LoVo (cell line): ENCODE results near the gene FHIP2A.
"Not testable (repeated sequence)": the region's sequence is repeated elsewhere in the genome, so short reads cannot be mapped to it uniquely, and the experiment has no call there.

Experiments
- DNase-seq: peaks from one replicate; pipeline ENCODE4 v3.0.0-alpha.2; 2016; ENCODE audit warnings: low spot score

The FHIP2A gene, protein sequence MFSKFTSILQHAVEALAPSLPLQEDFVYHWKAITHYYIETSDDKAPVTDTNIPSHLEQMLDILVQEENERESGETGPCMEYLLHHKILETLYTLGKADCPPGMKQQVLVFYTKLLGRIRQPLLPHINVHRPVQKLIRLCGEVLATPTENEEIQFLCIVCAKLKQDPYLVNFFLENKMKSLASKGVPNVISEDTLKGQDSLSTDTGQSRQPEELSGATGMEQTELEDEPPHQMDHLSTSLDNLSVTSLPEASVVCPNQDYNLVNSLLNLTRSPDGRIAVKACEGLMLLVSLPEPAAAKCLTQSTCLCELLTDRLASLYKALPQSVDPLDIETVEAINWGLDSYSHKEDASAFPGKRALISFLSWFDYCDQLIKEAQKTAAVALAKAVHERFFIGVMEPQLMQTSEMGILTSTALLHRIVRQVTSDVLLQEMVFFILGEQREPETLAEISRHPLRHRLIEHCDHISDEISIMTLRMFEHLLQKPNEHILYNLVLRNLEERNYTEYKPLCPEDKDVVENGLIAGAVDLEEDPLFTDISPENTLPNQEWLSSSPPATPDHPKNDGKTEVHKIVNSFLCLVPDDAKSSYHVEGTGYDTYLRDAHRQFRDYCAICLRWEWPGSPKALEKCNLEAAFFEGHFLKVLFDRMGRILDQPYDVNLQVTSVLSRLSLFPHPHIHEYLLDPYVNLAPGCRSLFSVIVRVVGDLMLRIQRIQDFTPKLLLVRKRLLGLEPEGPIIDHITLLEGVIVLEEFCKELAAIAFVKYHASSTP

DNA sequence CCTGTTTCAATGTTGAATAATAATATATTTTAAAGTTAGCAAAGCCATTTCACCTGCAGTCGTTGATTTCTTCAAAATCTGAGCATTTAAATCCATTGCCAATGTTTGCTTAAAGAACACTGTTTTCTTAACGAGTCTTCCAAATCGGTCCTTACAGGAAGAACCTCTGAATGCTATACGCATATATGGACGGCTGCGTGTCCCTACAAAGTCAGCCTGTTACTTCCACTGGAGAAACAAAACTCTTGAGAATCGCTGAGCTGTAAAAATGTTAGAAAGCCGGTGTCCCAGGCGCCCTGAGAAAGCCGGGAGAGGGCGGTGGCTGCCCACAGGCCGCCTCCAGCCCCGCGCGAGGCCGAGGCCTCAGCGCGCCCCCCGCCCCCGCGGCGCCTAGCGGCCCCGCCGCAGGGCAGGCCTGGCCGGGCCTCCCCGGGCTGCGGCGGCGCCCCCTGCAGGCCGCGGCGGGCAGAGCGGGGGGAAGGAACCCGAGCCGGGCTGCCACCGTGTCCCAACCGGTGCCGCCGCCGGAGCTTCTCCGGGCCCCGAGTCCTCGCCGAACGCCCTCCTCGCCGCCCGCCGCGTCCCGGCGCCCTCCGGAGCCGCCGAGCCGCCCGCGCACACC is at the start of gene FHIP2A:
FHIP2A (plus strand) TSS at position 488 of the 622 bp plus-strand sequence. CDS start 299 bp downstream, outside the sequence.
- DNase-seq = peak; percentile 76

- DNase-seq = no peak
Measured at GRCh38 chr10:114772496-114773196, 48.9 kb upstream of the FHIP2A start.

DNA sequence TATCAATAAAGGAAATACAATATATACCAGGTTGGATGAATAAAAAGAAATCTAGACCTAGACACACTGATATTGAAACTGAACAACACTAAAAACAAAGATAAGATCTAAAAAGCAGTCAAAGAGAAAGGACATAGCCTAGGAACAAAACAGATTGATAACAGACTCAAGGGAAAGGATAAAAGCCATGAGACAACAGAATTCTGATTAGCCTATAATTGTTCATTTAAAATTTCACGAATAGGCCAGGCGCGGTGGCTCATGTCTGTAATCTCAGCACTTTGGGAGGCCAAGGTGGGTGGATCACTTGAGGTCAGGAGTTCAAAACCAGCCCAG is 48.4 kb upstream of the FHIP2A start:
- no peak for DNase-seq

GRCh38 chr10:114775082-114775481 is 46.5 kb upstream of the FHIP2A start:
- not testable (repeated sequence) for DNase-seq

DNA sequence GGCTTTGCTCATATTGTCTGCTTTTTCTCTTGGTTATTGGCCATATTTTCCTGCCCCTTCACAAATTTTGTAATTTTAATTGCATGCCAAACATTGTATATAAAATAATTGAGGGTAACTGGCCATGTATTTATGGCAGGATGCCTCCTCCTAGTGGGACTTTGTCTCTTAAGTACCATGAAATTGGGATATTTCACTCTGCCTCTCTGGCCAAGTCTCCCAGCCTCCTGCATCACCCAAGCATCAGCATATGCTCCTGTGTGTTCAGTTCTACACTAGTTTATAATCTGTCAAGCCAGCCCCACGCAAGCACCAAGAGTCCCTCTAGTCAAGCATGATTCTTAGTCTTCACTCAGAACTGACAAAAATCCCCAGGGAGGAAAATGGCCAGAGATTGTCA is 44.2 kb upstream of the FHIP2A start:
- DNase-seq = no peak

DNA sequence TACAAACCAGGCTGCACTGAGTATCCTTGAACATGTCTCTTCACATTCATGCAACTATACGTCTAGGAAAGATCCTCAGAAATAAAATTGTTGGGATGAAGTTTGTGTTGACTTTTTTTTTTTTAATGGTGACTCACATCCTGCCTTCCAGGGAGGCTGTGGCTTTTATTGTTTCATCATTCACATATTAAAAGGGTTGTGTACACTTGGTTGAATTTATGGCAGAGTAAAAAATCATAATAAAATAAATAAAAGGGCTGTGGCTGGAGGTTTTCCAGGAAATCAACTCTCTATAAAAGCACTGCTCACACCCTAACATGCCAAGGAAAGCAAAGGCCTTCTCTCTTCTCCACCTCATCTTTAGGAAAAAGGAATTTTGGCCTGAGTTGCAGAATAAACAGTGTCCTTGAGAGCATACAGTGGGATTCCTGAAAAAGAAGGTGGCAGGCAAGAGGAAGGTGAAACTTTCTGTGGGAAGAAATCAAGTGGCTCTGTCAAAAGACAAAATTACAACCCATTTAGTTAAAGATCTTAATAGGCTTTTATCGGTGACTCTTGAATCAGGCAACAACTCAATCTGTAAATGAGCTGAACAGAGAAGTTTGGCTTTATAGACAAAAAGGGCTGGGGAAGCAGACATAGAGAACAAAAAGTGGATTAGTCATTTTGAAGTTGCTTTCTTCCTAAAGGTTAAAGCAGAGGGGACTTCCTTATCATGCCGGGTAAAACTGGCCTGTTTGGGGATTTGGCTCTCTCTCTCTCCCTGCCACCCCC is 41.6 kb upstream of the FHIP2A start:
- DNase-seq = peak; percentile 89

DNA sequence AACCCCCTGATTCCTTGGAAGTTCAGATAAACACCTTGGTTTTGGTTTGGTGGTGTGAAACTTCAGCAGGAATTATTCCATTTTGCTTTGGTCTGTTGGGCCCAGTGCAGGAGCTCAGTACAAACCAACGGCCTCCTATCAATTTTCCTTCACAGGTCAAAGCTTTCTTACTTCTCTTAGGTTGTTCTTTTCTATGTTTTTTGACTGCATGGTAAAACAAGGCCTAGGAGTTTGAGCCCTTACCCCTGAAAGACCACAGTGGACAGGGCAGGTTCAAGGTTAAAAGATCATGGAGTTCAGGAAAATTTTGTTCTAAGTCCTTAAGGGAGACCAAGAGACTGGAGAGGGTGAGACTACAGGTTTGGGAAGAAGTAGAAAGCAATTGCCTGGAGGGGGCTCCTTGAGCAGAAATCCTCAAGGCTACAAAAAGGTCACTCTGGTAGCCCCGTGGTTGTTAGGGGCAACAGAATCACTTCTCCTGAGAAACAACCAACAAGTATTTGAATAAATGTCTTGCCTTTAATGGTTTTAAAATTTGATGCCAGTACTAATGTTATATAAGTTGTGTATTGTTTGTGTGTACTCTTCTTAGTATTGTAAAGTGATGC is 40.9 kb upstream of the FHIP2A start:
- DNase-seq = no peak

DNA sequence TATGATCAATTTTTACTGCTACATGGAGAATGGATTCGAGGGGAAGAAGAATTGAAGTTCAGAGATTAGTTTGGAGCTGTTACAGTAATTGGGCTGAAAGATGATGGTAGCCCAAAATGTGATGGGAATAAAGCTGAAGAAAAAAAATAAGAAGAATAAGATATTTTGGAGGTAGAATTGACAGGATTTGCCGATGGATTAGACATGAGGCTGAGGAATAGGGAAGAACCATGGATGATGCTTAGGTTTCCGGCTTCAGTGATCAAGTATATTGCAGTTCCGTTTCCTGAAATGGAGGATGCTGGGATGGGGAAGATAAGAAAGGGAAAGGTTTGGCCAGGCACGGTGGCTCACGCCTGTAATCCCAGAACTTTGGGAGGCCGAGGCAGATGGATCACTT is 38.9 kb upstream of the FHIP2A start:
- DNase-seq = no peak

DNA sequence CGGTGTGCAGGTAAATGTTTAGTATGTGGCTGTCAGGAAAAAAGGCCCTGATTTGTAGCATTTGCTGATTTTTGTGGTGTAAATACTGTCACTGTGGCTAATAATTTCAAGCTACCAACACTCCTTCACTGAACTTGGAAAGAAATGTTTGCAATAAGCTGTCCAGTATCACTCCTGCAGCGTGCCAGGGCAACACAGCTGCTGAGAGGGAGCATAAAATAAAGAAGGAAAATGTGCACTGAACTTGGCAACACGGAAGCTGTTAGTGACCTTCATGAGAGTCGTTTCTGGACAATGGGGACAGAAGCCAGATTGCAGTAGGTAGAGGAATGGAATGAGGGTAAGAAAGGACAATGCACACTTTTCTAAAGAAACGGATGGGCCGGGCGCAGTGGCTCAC is 37.9 kb upstream of the FHIP2A start:
- DNase-seq = no peak

GRCh38 chr10:114786492-114786891 is 35.1 kb upstream of the FHIP2A start:
- peak; percentile 76 for DNase-seq

GRCh38 chr10:114787131-114787530 is 34.4 kb upstream of the FHIP2A start:
- DNase-seq = not testable (repeated sequence)

GRCh38 chr10:114791768-114792167 is 29.8 kb upstream of the FHIP2A start:
- no peak for DNase-seq

DNA sequence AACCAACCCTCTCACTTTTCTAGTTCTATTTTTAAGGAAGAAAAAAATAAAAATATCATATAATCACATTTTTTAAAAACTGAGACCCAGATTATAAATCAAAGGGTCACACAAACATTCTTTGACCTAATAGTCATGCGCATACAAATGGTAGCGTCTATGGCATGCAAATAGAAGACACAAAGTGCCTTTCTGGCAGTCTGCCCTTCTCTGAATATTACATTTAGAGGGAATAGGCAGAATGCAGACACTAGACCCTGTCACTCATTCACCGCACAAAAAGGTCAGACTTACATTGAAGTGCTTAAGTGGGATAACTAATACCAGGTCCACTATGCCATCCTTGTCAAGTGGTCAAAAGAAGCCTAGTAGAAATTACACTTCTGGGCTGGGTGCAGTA is 26.5 kb upstream of the FHIP2A start:
- no peak for DNase-seq

- no peak for DNase-seq
Measured at GRCh38 chr10:114800361-114800760, 21.2 kb upstream of the FHIP2A start.

DNA sequence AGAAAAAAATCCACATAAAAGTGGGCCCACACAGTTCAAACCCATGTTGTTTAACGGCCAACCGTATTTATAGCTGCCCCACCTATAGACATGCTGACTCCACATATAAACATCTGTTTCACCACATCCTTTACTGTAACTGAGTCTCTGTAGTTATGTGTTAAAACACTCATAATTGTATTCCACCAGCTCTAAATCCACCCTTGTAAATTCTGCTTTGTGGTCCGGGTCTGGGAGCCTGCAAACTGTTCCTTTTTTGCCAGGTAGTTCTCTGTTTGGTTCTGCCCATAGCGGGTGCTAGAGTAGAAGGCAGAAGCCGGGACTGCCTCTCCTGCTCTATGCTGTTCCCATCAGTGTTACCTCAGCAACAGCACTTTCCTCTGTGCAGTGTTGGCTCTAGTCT is 20.2 kb upstream of the FHIP2A start:
- DNase-seq = no peak

DNA sequence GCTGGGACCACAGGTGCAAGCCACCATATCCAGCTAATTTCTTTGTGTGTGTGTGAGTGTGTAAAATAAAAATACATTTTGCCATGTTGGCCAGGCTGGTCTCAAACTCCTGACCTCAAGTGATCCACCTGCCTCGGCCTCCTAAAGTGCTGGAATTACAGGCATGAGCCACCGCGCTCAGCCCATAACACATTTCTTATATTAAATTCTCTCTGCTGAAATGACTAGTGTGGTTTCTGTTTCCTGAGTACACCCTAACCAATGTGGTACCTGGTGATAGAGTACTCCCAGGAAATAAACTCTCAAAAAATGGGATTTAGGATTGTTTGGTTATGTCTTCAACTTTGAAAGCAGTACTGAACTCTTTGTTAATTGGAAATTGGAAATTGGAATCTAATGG is 19.4 kb upstream of the FHIP2A start:
- DNase-seq = no peak

DNA sequence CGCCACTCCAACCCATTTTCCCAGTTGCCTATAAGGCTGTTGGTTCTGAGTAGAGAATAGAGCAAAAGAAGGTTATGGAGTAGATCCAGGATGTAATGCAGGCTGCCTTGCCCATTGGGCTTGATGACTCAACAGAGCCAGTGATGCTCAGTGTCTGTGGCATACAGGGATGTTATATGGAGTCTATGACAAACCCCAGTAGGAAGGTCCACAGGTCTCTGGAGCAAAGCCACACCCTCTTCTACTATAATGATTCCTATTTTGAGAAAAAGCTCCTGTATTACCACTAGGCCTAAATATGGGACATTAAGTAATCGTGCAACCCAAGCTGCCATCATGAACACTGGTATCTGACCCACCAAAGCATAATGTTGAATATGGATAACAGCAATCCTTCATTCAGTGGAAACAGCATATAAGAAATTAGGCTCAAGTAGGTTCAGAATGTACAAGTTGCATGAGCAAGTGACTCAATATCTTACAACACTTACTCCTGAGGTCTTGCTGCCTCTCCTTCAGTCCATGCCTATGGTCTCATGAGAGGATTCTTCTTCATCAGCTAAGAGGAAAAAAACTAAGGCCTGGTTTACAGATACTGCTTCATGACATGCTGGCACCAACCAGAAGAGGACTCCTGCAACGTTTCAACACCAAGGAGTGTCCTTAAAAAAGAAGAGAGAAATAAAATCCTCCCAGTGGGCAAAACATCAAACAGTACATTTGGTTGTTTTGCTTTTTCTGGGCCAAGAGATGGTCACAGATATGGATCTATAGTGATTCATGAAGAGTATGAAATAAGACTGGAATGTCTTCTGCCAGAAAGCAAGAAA is 14.8 kb upstream of the FHIP2A start:
- DNase-seq = no peak

DNA sequence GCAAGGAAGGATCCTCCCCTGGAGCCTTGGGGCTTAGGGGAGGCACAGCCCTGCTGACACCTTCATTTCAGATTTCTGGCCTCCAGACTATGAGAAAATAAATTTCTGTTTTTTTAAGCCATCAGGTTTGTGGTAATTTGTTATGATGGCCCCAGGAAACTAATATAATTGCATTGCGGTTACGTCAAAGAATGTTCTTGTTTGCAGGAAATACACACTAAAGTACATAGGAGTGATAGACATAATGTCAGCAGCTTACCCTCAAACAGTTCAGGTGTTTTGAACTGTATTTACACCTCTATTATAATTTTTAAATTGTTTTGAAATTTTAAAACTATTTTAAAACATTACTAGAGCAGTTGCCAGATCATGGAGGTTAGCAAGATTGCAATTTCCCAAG is 12.6 kb upstream of the FHIP2A start:
- no peak for DNase-seq

GRCh38 chr10:114810926-114811325 is 10.7 kb upstream of the FHIP2A start:
- no peak for DNase-seq

- DNase-seq = no peak
Measured at GRCh38 chr10:114811862-114812261, 9.7 kb upstream of the FHIP2A start.
